Stimulated activated CD8-positive, alpha-beta memory T cell treated with anti-CD3 and anti-CD28 coated beads, Interleukin-15, amount 100 ng/mL, for 4 hours (primary cell): ENCODE results near the gene TRIM31.
A peak's percentile ranks its signal among the peaks of the same experiment; 100 is the strongest.

Experiments
- DNase-seq, 2 donors: peaks; one replicate each; pipeline ENCODE4 v3.0.0-alpha.2; 2020; ENCODE audit warnings: low read depth in 2 of 2

Gene TRIM31

DNA sequence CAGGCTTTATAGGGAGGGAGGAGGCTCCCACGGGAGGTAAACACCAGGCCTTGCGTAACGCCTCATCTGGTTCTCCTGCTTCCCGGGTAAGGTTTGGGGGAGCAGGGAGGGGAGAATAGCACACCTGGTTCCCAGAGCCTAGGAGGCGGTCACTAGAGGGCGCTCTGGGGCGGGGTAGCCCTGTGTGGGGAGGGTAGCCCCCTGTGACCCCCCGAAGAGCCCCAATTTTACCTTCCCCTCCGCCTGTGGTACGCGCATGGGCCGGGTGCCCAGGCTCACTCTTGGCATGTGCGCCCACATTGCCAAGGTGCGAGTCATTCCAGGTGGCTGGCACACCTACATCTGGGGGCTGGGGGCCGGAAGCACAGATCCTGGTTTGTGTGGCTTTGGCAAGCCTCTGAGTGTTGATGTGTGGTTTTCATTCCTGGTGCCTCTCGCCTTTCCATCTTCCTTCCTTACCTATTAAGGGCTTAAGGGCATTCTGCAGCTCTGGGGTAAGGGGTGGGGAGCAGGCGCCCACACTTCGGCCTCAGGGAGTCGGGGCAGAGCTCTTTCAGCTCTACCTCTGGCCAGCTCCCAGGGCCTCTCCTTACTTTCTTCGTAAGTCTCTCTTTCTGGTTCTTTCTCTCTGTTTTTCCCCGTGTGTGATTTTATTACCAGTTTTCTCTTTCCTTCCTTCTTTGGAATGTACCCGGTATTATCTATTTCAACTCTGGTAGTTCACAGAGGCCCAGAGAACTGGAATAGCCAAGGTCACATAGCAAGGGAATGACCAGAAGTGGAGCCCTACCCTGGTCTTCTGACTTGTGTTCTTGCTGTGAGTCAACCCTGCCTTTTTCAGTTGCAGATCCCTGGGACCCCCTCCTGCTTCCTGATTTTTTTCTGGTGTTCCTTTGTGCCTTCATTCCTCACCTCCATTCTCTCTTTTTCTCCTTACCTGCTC, 36.8 kb downstream of the TRIM31 start:
- DNase-seq, result no peak

GRCh38 chr6:30075094-30075789, 37.6 kb downstream of the TRIM31 start, which contains the start of gene RNF39:
RNF39 (minus strand) TSS chr6:30075769; CDS start chr6:30075585, 184 bp downstream.
- DNase-seq, result no peak

DNA sequence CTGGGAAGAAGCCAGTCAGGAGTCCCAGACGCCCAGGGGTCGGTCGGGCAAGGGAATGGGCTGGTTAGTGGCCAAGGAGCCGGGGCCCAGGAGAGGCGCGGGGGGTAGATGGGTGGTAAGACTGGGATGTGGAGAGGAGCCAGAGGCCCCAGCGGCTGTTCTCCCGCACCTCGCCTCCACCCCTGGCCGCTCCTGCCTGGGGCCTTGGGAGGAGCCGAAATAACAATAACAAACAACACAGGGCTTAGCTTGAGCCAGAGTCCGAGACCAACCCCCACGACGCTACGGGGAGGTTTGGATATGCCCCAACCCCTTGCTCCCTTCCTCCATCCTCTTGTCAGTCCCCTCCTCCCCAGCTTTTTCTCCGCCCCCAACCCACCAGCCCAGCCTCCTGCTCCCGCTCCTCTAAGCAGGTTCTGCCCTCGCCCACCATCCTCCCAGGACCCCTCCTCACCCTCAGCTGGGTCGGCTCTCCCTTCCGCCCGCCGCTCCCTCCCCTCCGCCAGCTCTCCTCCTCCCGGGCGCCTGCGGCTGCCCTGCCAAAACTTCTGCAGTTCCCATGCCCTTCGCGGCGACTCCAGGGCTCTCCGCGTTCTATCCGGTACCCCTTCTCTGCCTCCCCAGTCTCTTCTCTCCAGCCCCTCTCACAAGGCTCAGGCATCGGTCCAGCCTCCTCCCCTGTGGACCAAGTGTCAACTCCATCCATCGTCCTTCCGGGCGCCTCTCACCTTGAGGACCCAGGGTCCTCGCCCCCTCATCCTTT, 38.4 kb downstream of the TRIM31 start:
- no peak for DNase-seq

- DNase-seq, result no peak
Measured at GRCh38 chr6:30073489-30074235, 39.2 kb downstream of the TRIM31 start.

- DNase-seq, result no peak
Measured at GRCh38 chr6:30071858-30072257, 41.0 kb downstream of the TRIM31 start.

DNA sequence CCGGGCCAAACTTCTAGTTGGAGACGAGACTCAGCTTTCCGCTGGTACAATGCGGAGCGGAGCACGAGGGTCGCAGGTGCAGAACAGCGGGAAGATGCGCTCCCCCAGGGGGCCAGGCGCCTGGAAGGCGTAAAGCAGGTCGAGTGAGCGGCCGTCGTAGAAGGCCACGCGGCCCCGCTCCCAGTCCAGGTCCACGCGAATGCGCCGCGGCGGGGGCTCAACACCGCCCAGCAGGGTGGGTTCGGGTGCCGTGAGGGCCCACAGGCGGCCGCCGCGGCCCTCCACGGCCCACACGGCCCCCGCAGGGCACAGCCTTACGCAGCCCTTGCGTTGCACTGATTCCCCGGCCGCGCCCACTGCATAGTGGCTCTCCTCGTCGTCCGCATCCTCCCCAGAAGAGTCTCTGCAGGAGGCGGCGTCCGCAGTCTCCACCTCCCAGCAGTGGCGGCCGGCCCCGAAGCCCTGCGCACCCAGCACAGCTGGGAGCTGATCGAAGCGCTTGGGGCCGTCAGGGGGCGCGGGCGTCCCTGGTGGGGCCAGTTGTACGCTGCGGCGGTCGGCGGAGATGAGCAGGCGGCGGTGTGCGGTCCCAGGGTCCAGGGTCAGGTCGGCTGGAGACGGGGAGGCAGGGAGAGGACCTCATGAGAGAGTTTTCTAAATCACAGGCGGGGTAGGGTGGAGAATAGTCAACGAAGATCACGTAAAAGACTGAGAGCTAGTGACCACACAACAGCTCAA, 41.6 kb downstream of the TRIM31 start:
- no peak for DNase-seq

DNA sequence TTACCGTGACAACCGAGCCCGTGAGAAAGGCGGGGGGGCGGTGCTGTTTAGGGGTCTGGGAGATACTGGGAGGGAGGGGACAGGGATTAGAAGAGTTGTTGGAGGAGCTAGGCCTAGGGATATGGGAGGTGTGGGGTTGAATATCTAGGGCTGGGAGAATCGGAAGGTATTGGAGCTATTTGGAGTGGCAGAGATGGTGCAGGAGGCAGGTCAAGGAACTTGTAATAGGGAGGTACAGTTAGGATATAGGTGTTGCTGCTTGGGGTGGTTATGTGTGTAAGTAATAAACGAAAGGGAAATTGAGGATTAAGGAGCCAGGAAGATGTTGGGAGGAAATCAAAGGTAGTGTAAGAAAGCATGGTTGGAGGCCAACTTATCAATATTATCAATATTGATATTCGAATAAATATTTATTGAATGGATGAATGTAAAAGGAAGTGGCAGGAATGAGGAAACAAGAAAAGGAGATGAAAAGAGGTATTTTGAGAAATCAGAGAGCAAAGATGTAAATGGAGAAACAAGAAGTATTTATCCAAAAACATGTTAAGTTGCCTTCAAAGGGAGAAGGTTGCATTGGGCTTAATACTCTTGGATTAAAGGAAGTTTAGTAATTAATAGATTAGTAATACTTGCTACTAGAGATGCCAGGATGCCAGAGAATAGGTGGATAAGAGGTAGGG, 45.3 kb downstream of the TRIM31 start:
- DNase-seq, result no peak

- DNase-seq, result peak; percentile 98 to 99
Measured at GRCh38 chr6:30066577-30067459, 46.1 kb downstream of the TRIM31 start, which contains the start of gene PPP1R11. PPP1R11 (plus strand) TSS chr6:30067198; CDS start chr6:30067411, 213 bp downstream.

DNA sequence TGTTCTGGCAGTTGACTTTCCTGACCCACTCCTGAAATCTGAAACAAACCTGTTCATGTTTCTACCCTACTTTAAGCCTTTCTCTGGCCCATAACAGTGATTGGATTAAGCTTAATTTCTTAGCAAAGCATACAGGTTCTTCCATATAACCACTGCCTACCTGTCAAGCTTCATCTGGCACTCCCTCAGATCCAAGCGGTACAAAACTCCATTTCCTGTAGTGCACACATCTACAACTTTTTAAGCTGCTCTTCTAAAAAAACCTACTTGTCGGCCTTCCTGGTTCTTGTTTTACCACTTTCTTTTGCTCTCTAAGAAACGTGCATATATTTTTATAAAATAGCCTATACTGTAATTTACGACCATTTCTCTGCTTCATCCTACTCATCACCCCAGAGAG, 46.8 kb downstream of the TRIM31 start:
- no peak for DNase-seq

DNA sequence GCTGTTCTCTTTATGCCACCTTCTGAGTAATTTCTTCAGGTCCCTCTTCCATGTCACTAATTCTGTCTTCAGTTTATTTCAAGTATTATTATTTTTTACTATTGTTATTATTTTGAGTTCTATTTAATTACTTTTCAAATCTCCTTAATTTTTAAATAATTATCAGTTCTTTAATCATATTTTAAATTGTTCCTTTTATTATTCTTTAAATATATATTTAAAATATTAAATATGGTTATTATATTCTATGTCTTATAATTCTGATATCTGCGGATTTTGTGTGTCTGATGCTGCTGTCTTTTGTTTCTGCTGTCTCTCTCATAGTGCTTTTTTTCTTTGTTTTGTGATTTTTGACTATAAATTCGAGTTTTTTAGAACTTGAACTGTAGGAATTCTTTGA, 49.6 kb downstream of the TRIM31 start:
- no peak for DNase-seq

- DNase-seq, result no peak
Measured at GRCh38 chr6:30062471-30063178, 50.3 kb downstream of the TRIM31 start.

DNA sequence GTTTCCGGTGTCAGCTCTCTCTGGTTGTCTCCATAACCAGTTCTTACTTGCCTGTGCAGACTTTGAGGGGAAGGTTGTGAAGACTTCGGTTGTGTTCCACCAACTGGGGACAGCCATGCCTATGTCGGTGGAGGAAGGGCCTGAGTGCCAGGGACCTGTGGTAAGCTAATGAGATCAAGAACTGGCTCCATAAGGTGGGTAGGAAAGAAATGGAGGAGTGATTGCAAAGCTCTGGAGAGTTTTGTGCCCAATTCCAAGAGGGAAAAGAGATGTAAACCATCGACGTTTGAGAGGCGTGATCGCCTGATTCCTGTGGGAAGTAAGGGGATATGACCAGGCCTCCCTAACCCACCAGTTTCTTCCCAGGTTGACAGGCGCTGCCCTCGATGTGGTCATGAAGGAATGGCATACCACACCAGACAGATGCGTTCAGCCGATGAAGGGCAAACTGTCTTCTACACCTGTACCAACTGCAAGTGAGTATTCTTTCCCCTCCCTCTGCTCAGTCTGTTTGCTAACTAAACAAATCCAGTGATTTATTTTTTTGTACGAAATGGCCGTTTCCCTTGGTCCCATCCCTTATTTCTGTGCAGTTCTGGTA, 50.9 kb downstream of the TRIM31 start:
- no peak for DNase-seq

- DNase-seq, result peak; percentile 68 to 78
Measured at GRCh38 chr6:30061092-30061857, 51.6 kb downstream of the TRIM31 start, which contains the start of gene POLR1H. POLR1H (plus strand) TSS chr6:30061265; CDS start chr6:30061525, 260 bp downstream.

DNA sequence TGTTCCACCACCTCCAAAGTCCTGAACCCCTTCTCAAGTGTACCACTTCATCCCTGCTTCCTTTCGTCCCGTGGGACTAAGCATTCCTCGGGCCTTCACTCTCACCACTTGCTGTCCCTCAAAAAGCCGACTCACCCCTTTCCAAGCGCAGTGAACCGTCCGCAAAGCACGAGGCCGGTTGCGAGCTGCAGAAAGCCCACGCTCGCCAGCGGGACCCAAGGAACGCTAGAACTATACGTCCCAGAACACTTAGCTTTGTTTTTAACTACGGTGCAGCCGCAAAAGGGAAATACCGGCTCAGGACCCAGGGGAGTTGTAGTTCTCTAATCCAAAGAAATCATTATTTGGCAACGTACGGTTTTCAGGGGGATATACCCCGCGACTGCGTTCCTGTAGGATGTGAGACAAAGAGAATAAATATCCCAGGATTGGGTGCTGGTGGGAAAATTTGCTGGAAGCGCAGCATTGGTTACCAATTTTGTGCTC, 52.2 kb downstream of the TRIM31 start:
- no peak for DNase-seq

GRCh38 chr6:30055513-30055912, 57.4 kb downstream of the TRIM31 start:
- DNase-seq, result no peak

- DNase-seq, result no peak
Measured at GRCh38 chr6:30053682-30054081, 59.2 kb downstream of the TRIM31 start.
